Upper lobe of right lung (tissue), 1 donor: ENCODE results near the gene POLQ. TPM values are rescaled to one million over a fixed set of nuclear protein-coding genes. Genes with fewer than 3 reads are reported as not detected.

ENCODE experiments used
- ATAC-seq: fragments of 200-7000 bp; cut with Tn5 transposase; one replicate; pipeline ENCODE4 v1.9.1; 2020; ENCODE audit warnings: mild to moderate bottlenecking, moderate library complexity
- DNase-seq: peaks from one replicate; pipeline ENCODE4 v3.0.0-alpha.2; 2020
- H3K27ac ChIP-seq: fragments of 200-600 bp; one replicate; pipeline ENCODE4 v1.8.0; 2022
- H3K27me3 ChIP-seq: fragments of 200-600 bp; one replicate; pipeline ENCODE4 v1.8.0; 2022; ENCODE audit warnings: mild to moderate bottlenecking
- H3K36me3 ChIP-seq: fragments of 200-600 bp; one replicate; pipeline ENCODE4 v1.8.0; 2022
- H3K4me1 ChIP-seq: fragments of 200-600 bp; one replicate; pipeline ENCODE4 v1.8.0; 2022
- H3K4me3 ChIP-seq: fragments of 200-600 bp; one replicate; pipeline ENCODE4 v1.8.0; 2022; ENCODE audit warnings: mild to moderate bottlenecking
- H3K9me3 ChIP-seq: fragments of 200-600 bp; one replicate; pipeline ENCODE4 v1.8.0; 2022
- CTCF ChIP-seq: fragments of 200-600 bp; IDR thresholded peaks from one replicate; pipeline ENCODE4 v1.8.0; 2022; ENCODE audit warnings: antibody characterized with exemption
- intact Hi-C: fragments of 100-400 bp; cut with DNase I; formaldehyde crosslinking; loops from one replicate; pipeline ENCODE4 v1.11.0; 2022
- total RNA-seq: library from RNA; stranded (reverse); fragmentation: NEBNext Ultra II Directional; extraction: Animal tissue kit (Norgen Biotek cat#: 25700); gene quantifications from one replicate; pipeline ENCODE4 v1.2.1, GENCODE V29; 2021
- donor health status: DM: no; HTN: yes; CAD: no; lungs with severe emphysema.

The POLQ gene
- total RNA-seq, 1 donor from 2014 or later: 0.55 TPM

DNA sequence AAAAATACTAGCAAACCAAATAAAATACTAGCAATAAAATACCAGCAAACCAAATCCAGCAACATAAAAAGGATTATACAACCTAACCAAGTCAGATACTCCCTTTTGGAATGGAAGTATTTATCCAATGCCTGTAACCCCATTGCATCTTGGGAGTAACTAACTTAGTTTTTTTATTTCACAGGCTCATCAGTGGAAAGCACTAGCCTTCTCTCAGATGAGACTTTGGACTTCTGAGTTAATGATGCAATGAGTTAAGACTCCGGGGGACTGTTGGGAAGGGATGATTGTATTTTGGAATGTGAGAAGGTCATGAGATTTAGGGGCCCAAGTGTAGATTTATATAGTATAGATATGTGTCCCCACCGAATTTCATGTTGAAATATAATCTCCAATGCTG lies 41.2 kb downstream of the POLQ start:
- TF ChIP-seq CTCF: no peak
- Histone ChIP-seq H3K4me3 (no peak overlapping the region), H3K9me3 (no peaks in the 10 kb centered on the region), H3K27me3 (no peaks in the 10 kb centered on the region), H3K27ac (no peak overlapping the region), H3K4me1 (no peaks in the 10 kb centered on the region), H3K36me3 (no peaks in the 10 kb centered on the region)
- intact Hi-C loops: no loop called here
- ATAC-seq (no peak), DNase-seq (no peak)

- intact Hi-C loops: no loop called here
- DNase-seq: no peak
- Histone ChIP-seq H3K36me3 (no peaks in the 10 kb centered on the region), H3K27me3 (no peaks in the 10 kb centered on the region), H3K27ac (no peak overlapping the region), H3K4me3 (no peak overlapping the region), H3K9me3 (no peaks in the 10 kb centered on the region), H3K4me1 (no peaks in the 10 kb centered on the region)
- no peak for TF ChIP-seq CTCF
- ATAC-seq: no peak
Measured at GRCh38 chr3:121496786-121497185, 49.0 kb downstream of the POLQ start.

- DNase-seq: no peak
Measured at GRCh38 chr3:121493431-121493830, 52.4 kb downstream of the POLQ start.

GRCh38 chr3:121491683-121492320 lies 54.0 kb downstream of the POLQ start:
- Histone ChIP-seq H3K4me1 (no peaks in the 10 kb centered on the region), H3K4me3 (no peak overlapping the region), H3K9me3 (no peaks in the 10 kb centered on the region), H3K27me3 (no peaks in the 10 kb centered on the region), H3K27ac (no peak overlapping the region), H3K36me3 (no peaks in the 10 kb centered on the region)
- ATAC-seq (no peak), DNase-seq (no peak)
- no peak for TF ChIP-seq CTCF
- intact Hi-C loops: no loop called here

More at GRCh38 chr3:121493431-121493830, 52.4 kb downstream of the POLQ start:
- Histone ChIP-seq H3K27ac (no peak overlapping the region), H3K36me3 (no peaks in the 10 kb centered on the region), H3K4me3 (no peak overlapping the region), H3K27me3 (no peaks in the 10 kb centered on the region), H3K4me1 (no peaks in the 10 kb centered on the region), H3K9me3 (no peaks in the 10 kb centered on the region)
- intact Hi-C loops: no loop called here
- ATAC-seq: no peak
- TF ChIP-seq CTCF: no peak

GRCh38 chr3:121490161-121490560 lies 55.6 kb downstream of the POLQ start:
- TF ChIP-seq CTCF: no peak
- Histone ChIP-seq H3K36me3 (no peaks in the 10 kb centered on the region), H3K4me1 (no peaks in the 10 kb centered on the region), H3K27ac (no peak overlapping the region), H3K27me3 (no peaks in the 10 kb centered on the region), H3K9me3 (no peaks in the 10 kb centered on the region), H3K4me3 (no peak overlapping the region)
- no peak for DNase-seq
- intact Hi-C loops: no loop called here
- ATAC-seq: no peak

- Histone ChIP-seq H3K27me3 (no peaks in the 10 kb centered on the region), H3K4me3 (no peak overlapping the region), H3K36me3 (no peaks in the 10 kb centered on the region), H3K27ac (no peak overlapping the region), H3K9me3 (no peaks in the 10 kb centered on the region), H3K4me1 (no peaks in the 10 kb centered on the region)
- intact Hi-C loops: no loop called here
- TF ChIP-seq CTCF: no peak
- DNase-seq (no peak), ATAC-seq (no peak)
Measured at GRCh38 chr3:121488628-121489027, 57.2 kb downstream of the POLQ start.
